AG04449 (cell line): Measurements from ENCODE around the gene SLC17A8.

Experiments used
- CTCF ChIA-PET: fragments of 350-600 bp; formaldehyde crosslinking; extraction: SDS; loops from one replicate; lab custom pipeline; 2021; ENCODE audit warnings: antibody characterized with exemption; lab: Yijun Ruan, JAX
- POLR2A ChIA-PET: fragments of 400-600, 350-600 bp; formaldehyde crosslinking; extraction: SDS; loops from one replicate; lab custom pipeline; 2020; ENCODE audit warnings: antibody characterized with exemption, inconsistent platforms; lab: Yijun Ruan, JAX
- DNase-seq: peaks from one replicate; pipeline ENCODE4 v3.0.0-alpha.2; 2010; ENCODE audit warnings: low read depth, low spot score
- H3K4me3 ChIP-seq: 2 replicates; pipeline ENCODE4 v1.5.1; 2011; ENCODE audit warnings: low read depth, mild to moderate bottlenecking, control low read depth, low read length
- CTCF ChIP-seq: IDR thresholded peaks from one replicate; pipeline ENCODE4 v1.5.1; 2011; ENCODE audit warnings: mild to moderate bottlenecking, moderate library complexity, low read length, control low read depth, inconsistent platforms; ENCODE audit not compliant: insufficient read depth; ENCODE audit errors: missing control alignments

SLC17A8 gene

DNA sequence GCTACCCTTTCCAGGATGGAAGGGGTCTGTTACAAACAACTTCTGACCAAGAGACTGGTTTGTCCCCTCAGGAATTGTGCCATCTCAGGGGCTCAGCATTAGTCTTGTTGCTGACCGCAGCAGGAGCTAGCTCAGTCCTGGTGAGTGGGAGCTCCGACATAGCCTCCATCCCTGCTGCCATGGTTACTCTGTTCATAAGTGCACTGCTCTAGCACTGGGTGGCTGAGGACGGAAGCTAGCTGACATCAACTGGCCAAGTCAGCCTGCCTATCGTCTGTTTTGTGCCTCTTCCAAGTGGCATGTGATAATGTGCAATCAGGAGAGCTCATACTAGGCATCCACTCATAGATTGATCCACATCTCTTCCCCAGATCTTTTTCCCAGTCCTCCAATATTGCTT lies 7.5 kb downstream of the SLC17A8 start:
- CTCF ChIA-PET, result no interaction called here

DNA sequence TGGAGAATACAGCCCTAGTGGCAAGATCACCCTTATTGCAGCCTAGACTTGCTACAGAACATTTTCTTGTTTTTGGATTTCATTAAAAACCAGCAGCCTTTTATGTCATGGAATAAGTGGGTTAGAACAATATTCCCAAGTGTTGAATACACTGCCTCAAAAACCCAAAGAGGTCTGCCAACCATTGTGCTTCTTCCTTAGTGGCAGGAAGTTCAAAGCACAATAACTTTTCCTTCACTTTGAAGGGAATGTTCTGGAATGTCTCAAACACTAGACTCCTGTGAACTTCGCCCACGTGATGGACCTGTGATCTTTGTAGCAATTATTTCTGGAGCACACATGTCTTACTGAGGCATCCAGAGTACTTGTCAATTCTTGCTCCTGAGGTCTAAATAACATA lies 8.5 kb downstream of the SLC17A8 start:
- POLR2A ChIA-PET, result no interaction called here
- TF ChIP-seq CTCF, result no peak
- CTCF ChIA-PET, result no interaction called here
- DNase-seq, result no peak
- no peak overlapping the region for H3K4me3 ChIP-seq

More for the DNA sequence above, 7.5 kb downstream of the SLC17A8 start:
- POLR2A ChIA-PET, result no interaction called here
- no peak for DNase-seq
- TF ChIP-seq CTCF, result no peak
- H3K4me3 ChIP-seq, result no peak overlapping the region

GRCh38 chr12:100368066-100368465 lies 11.2 kb downstream of the SLC17A8 start:
- no peak overlapping the region for H3K4me3 ChIP-seq
- POLR2A ChIA-PET, result no interaction called here
- CTCF ChIA-PET, result no interaction called here

GRCh38 chr12:100371146-100371545 lies 14.3 kb downstream of the SLC17A8 start:
- CTCF ChIA-PET, result no interaction called here
- DNase-seq, result no peak
- no peak for TF ChIP-seq CTCF
- POLR2A ChIA-PET, result no interaction called here
- no peak overlapping the region for H3K4me3 ChIP-seq

More at GRCh38 chr12:100368066-100368465, 11.2 kb downstream of the SLC17A8 start:
- no peak for TF ChIP-seq CTCF
- DNase-seq, result no peak

DNA sequence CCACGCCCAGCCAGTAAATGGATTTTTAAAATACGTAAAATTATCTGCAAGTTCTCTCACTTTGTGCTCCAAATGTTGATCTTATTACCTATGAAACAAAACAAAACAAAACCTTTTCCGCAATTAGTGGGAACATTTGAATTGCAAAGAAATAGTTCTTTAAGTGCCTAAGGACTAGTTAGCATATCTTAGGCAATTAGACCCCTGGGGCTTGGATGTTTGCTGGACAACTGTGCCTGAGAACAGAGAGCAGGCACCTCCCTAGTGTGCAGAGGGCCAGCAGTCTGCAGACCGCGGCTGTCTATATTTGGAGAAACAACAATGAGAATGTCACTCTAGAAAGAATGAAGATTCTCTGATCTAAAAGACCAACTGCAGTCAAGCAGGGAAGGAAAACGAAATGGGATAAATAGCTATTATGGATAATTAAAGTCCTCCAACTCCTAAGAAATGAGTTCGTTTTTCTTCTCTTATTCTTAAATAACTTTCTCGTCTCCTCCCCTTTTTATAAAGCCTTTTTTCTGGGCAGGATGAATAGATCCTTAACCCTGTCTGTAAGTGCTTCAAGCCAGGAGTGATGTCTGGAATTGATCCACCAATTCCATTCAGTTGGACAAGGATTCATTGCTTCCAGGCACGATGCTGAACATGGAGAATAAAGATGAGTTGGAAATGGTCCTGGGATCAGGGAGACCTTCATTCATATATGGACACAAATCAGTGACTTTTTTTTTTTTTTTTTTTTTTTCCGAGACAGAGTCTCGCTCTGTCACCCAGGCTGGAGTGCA lies 16.2 kb downstream of the SLC17A8 start:
- no peak overlapping the region for H3K4me3 ChIP-seq
- POLR2A ChIA-PET, result no interaction called here
- CTCF ChIA-PET, result interaction anchor here (0.7 kb wide), 1 partner anchor 1375 kb away, joined by 3 read pairs; no protein-coding TSS in a partner anchor
- TF ChIP-seq CTCF, result no peak
- DNase-seq, result no peak

DNA sequence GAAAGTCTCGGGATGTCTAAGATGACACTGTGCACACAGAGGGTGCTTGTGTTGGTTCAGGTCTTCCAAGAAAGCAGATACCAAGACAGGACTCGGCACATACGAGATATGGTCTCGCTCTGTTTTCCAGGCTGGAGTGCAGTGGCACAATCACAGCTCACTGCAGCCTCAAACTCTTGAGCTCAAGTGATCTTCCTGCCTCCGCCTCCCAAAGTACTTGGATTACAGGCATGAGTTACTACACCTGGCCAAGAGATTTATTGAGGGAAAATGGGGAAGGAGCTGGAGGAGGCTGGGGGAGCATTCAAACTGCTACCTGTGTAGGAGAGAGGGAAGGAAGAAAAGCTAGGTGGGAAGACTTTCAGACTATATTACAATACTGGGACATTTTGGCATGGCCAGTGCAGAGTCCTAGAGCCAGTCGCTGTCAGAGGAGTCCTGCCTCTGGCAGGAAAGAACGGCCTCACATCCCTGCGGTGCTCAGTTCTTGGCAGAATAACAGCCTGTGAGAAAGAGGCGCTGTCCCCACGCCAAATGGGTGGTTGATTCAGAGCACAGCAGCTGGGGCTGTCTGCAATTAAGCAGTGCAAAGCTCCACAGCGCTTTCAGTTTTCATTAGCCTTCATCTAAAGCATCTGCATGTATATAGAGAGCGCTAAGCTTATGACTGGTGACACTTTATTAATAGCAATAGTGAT lies 18.3 kb downstream of the SLC17A8 start:
- ChIA-PET POLR2A (no interaction called here), CTCF (no interaction called here)
- no peak overlapping the region for H3K4me3 ChIP-seq
- no peak for TF ChIP-seq CTCF
- no peak for DNase-seq
